HEK293T (cell line): ENCODE data around the gene SUPT4H1.

Experiments used
- BHLHE40 ChIP-seq: fragments of 450-650 bp; IDR thresholded peaks from 2 replicates; pipeline ENCODE4 v1.6.1; 2016; ENCODE audit warnings: mild to moderate bottlenecking, moderate library complexity, borderline replicate concordance
- CTBP1 ChIP-seq: fragments of 450-650 bp; IDR thresholded peaks from 2 replicates; pipeline ENCODE4 v1.6.1; 2016; ENCODE audit warnings: borderline replicate concordance
- SUZ12 ChIP-seq: fragments of 450-650 bp; IDR thresholded peaks from 2 replicates; pipeline ENCODE4 v1.6.1; 2016; ENCODE audit warnings: mild to moderate bottlenecking

DNA sequence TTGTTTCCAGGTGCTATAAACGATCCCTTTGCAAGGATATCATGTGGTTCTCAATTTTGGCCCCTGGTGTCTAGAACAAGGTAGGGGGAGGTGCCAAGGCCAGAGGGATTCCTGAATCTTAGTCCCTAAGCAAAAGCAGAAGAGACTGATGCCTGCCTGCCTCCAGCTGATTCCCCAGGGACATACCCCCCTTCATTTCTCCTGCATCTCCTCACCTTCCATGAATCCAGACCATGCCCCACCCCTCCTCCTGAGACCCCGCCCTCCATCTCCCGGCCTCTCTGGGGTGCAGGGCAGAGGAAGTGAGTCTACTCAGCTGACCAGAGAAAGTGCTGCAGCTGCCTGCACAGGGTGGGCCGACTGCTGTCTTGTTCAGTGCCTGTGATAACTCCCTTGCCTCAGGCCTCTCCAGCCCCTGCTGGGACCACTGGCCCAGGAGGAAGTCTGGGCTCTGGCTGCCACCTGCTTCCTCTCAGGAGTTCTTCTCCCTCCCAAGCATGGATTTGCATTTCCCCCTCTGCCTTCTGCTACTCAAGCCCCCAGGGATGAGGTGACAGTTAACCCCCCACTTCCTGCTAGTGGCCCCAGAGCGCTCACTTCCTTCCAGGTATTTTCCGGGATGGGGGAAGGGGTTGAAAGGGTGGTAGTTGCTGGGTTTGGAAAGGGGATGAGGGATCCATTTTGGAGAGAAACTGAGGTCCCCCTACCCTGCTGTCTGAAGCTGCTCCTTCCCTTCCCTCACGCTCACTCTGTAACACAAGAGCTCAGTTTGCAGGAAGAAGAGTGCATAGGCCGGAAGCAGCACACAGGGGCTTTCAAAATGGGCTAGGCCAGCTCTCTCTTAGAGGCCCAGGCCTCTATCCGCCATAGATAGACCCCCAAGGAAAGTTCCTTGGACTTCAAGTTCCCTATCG, 12.9 kb downstream of the SUPT4H1 start:
- TF ChIP-seq CTBP1, result no peak
- TF ChIP-seq SUZ12, result no peak
- no peak for TF ChIP-seq BHLHE40
